PC-9 (cell line): ENCODE results near the gene LRRTM4. TPM values are rescaled to one million over a fixed set of nuclear protein-coding genes. Genes with fewer than 3 reads are reported as not detected.

Experiments used
- BruUV-seq: library from RNA; stranded (reverse); fragments of 400-500 nt; replicated peaks from 2 replicates; lab custom pipeline; 2021; lab: Mats Ljungman, UMichigan
- CTCF ChIA-PET: fragments of 300-600 bp; sonication (Branson Sonifier 250); formaldehyde crosslinking; loops from one replicate; lab custom pipeline; 2022; ENCODE audit warnings: antibody characterized with exemption; lab: Charles Lee
- POLR2A ChIA-PET: fragments of 300-600 bp; sonication (Branson Sonifier 250); formaldehyde crosslinking; loops from one replicate; lab custom pipeline; 2022; ENCODE audit warnings: antibody characterized with exemption; ENCODE audit not compliant: unreplicated experiment; lab: Charles Lee
- DNase-seq, 2 experiments: peaks; one replicate each; pipeline versions ENCODE4 v3.0.0 to v3.0.0-alpha.2; 2015 to 2022; ENCODE audit warnings: mixed read lengths in 1 of 2
- H2AFZ ChIP-seq: fragments of 200-600 bp; sonication (generic); 2 replicates; pipeline ENCODE4 v1.8.1; 2017; ENCODE audit warnings: antibody characterized with exemption
- H3F3A ChIP-seq: fragments of 200-600 bp; sonication (generic); 2 replicates; pipeline ENCODE4 v1.8.1; 2017; ENCODE audit warnings: antibody characterized with exemption, mild to moderate bottlenecking, low read depth; ENCODE audit not compliant: insufficient read depth
- H3K27ac ChIP-seq: fragments of 200-600 bp; sonication (generic); 2 replicates; pipeline ENCODE4 v1.6.1; 2016; ENCODE audit warnings: mixed run types
- H3K27me3 ChIP-seq: fragments of 200-600 bp; sonication (generic); 2 replicates; pipeline ENCODE4 v1.6.1; 2016; ENCODE audit warnings: low read depth, mixed run types; ENCODE audit not compliant: insufficient read depth
- H3K36me3 ChIP-seq: fragments of 200-600 bp; sonication (generic); 2 replicates; pipeline ENCODE4 v1.6.1; 2016; ENCODE audit warnings: low read depth, mixed run types
- H3K4me1 ChIP-seq: fragments of 200-600 bp; sonication (generic); replicated peaks from 2 replicates; pipeline ENCODE4 v1.6.1; 2016; ENCODE audit warnings: mixed run types; ENCODE audit not compliant: insufficient read depth
- H3K4me2 ChIP-seq: fragments of 200-600 bp; sonication (generic); 2 replicates; pipeline ENCODE4 v1.6.1; 2017; ENCODE audit warnings: mixed run types
- H3K4me3 ChIP-seq: fragments of 200-600 bp; sonication (generic); 2 replicates; pipeline ENCODE4 v1.6.1; 2016; ENCODE audit warnings: mixed run types
- H3K79me2 ChIP-seq: fragments of 200-600 bp; sonication (generic); 2 replicates; pipeline ENCODE4 v1.6.1; 2017; ENCODE audit warnings: low read depth, mixed run types
- H3K9me2 ChIP-seq: fragments of 200-600 bp; sonication (generic); 2 replicates; pipeline ENCODE4 v1.8.1; 2017; ENCODE audit warnings: mild to moderate bottlenecking; ENCODE audit not compliant: insufficient read depth
- H3K9me3 ChIP-seq: fragments of 200-600 bp; sonication (generic); 2 replicates; pipeline ENCODE4 v1.8.1; 2016; ENCODE audit warnings: low read depth; ENCODE audit not compliant: insufficient read depth
- H4K20me1 ChIP-seq: fragments of 200-600 bp; sonication (generic); 2 replicates; pipeline ENCODE4 v1.8.1; 2017; ENCODE audit not compliant: insufficient read depth
- EZH2 ChIP-seq: fragments of 200-600 bp; sonication (generic); IDR thresholded peaks from 2 replicates; pipeline ENCODE4 v1.8.0; 2017; ENCODE audit warnings: antibody characterized with exemption, low read depth
- intact Hi-C: fragments of 100-400 bp; cut with micrococcal nuclease; formaldehyde crosslinking; loops from one replicate; pipeline ENCODE4 v1.10.0; 2022; ENCODE audit not compliant: unreplicated experiment
- total RNA-seq: library from RNA; stranded (reverse); gene quantifications from 2 replicates; pipeline ENCODE4 v1.2.3, GENCODE V29; 2021
- TF ChIP-seq, protein P1 (sequence below): fragments of 200-600 bp; sonication (generic); conservative IDR thresholded peaks from 2 replicates; pipeline ENCODE4 v1.6.1; 2017; ENCODE audit warnings: mixed run types, antibody characterized with exemption, mild to moderate bottlenecking, moderate library complexity

LRRTM4 gene
- total RNA-seq, 1 experiment from 2014 or later, result 2.2 TPM

DNA sequence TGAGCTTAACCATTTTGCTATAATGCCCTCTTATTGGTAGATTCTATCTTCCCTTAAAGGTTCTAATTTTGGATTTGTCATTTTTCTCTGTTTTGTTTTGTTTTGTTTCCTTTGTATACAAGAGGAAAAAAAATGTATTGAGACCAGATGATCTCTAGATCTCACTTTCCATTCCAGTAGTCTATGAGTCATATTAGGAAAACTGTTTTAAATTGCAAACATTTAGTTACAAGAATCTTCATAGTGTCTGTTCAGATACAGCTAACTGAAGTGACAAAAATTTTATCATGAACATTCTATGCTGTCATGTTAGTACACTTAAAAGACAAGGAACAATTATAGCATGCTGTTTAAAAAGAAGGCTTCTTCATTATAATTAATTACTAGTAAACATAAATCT lies 322.8 kb downstream of the LRRTM4 start:
- H3K9me3 ChIP-seq, result no peaks in the 10 kb centered on the region
- no peaks in the 10 kb centered on the region for H4K20me1 ChIP-seq
- intact Hi-C loops, result no loop called here
- no peaks in the 10 kb centered on the region for H3K36me3 ChIP-seq
- H3K27ac ChIP-seq, result no peak overlapping the region
- BruUV-seq, result no TSS peak
- CTCF ChIA-PET, result no interaction called here
- DNase-seq, result no peak
- H3F3A ChIP-seq, result no peaks in the 10 kb centered on the region
- no peaks in the 10 kb centered on the region for H3K9me2 ChIP-seq
- no peaks in the 10 kb centered on the region for H3K79me2 ChIP-seq
- no peak for TF ChIP-seq EZH2
- TF ChIP-seq, protein P1, sequence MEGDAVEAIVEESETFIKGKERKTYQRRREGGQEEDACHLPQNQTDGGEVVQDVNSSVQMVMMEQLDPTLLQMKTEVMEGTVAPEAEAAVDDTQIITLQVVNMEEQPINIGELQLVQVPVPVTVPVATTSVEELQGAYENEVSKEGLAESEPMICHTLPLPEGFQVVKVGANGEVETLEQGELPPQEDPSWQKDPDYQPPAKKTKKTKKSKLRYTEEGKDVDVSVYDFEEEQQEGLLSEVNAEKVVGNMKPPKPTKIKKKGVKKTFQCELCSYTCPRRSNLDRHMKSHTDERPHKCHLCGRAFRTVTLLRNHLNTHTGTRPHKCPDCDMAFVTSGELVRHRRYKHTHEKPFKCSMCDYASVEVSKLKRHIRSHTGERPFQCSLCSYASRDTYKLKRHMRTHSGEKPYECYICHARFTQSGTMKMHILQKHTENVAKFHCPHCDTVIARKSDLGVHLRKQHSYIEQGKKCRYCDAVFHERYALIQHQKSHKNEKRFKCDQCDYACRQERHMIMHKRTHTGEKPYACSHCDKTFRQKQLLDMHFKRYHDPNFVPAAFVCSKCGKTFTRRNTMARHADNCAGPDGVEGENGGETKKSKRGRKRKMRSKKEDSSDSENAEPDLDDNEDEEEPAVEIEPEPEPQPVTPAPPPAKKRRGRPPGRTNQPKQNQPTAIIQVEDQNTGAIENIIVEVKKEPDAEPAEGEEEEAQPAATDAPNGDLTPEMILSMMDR, result no peak
- POLR2A ChIA-PET, result no interaction called here
- H2AFZ ChIP-seq, result no peak overlapping the region
- no peaks in the 10 kb centered on the region for H3K27me3 ChIP-seq
- H3K4me3 ChIP-seq, result no peak overlapping the region
- no peaks in the 10 kb centered on the region for H3K4me1 ChIP-seq
- no peak overlapping the region for H3K4me2 ChIP-seq

- intact Hi-C loops, result no loop called here
- CTCF ChIA-PET, result no interaction called here
- no peaks in the 10 kb centered on the region for H3K4me1 ChIP-seq
- H3K36me3 ChIP-seq, result no peaks in the 10 kb centered on the region
- H3K4me2 ChIP-seq, result no peak overlapping the region
- BruUV-seq, result no TSS peak
- H3K9me3 ChIP-seq, result no peaks in the 10 kb centered on the region
- no peaks in the 10 kb centered on the region for H4K20me1 ChIP-seq
- no peak for DNase-seq
- POLR2A ChIA-PET, result no interaction called here
- H3K79me2 ChIP-seq, result no peaks in the 10 kb centered on the region
- TF ChIP-seq, protein P1, result no peak
- no peak for TF ChIP-seq EZH2
- no peaks in the 10 kb centered on the region for H3F3A ChIP-seq
- H3K27me3 ChIP-seq, result no peaks in the 10 kb centered on the region
- no peak overlapping the region for H3K4me3 ChIP-seq
- no peak overlapping the region for H2AFZ ChIP-seq
- no peak overlapping the region for H3K27ac ChIP-seq
- no peaks in the 10 kb centered on the region for H3K9me2 ChIP-seq
Measured at GRCh38 chr2:77193858-77194448, 328.2 kb downstream of the LRRTM4 start.

DNA sequence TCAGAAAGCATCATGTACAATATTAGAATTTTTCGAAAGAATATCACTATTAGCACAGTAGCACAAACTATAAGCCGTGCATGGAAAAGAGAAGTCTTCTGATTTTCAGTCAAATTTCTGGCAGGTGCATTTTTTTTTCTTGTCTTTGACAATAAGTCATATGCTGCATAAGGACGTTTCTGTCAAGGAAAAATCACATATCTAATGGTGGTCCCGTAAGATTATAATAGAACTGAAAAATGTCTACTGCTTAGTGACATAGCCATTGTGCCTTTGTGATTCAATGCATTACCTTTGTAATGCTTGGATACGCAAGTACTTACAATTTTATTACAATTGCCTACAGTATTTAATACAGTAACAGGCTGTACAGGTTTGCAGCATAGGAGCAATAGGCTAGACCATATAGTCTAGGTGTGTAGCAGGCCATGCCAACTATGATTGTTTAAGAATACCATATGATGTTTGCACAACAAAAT lies 329.3 kb downstream of the LRRTM4 start:
- Histone ChIP-seq H3K27me3 (no peaks in the 10 kb centered on the region), H3K9me2 (no peaks in the 10 kb centered on the region), H3K27ac (no peak overlapping the region), H3K4me1 (no peaks in the 10 kb centered on the region), H3K4me3 (no peak overlapping the region), H3K79me2 (no peaks in the 10 kb centered on the region), H4K20me1 (no peaks in the 10 kb centered on the region), H3F3A (no peaks in the 10 kb centered on the region), H3K4me2 (no peak overlapping the region), H3K36me3 (no peaks in the 10 kb centered on the region), H3K9me3 (no peaks in the 10 kb centered on the region), H2AFZ (no peak overlapping the region)
- no TSS peak for BruUV-seq
- DNase-seq, result no peak
- TF ChIP-seq, protein P1, result no peak
- TF ChIP-seq EZH2, result no peak
- ChIA-PET POLR2A (no interaction called here), CTCF (no interaction called here)
- intact Hi-C loops, result no loop called here
